Jurkat, Clone E6-1 (cell line): Measurements from ENCODE around the gene NRCAM.
"Not testable (repeated sequence)": the region's sequence is repeated elsewhere in the genome, so short reads cannot be mapped to it uniquely, and the experiment has no call there.

Experiments
- DNase-seq: peaks from one replicate; pipeline ENCODE4 v3.0.0-alpha.2; 2011; ENCODE audit warnings: low read depth, low spot score
- H3K4me3 ChIP-seq: 2 replicates; pipeline ENCODE4 v1.5.1; 2011; ENCODE audit warnings: mild to moderate bottlenecking, low read length, control low read depth, moderate library complexity

NRCAM gene

GRCh38 chr7:108370616-108371015 lies 85.6 kb downstream of the NRCAM start:
- DNase-seq = no peak
- no peak overlapping the region for H3K4me3 ChIP-seq

- DNase-seq = no peak
- H3K4me3 ChIP-seq = no peak overlapping the region
Measured at GRCh38 chr7:108368466-108368865, 87.8 kb downstream of the NRCAM start.

DNA sequence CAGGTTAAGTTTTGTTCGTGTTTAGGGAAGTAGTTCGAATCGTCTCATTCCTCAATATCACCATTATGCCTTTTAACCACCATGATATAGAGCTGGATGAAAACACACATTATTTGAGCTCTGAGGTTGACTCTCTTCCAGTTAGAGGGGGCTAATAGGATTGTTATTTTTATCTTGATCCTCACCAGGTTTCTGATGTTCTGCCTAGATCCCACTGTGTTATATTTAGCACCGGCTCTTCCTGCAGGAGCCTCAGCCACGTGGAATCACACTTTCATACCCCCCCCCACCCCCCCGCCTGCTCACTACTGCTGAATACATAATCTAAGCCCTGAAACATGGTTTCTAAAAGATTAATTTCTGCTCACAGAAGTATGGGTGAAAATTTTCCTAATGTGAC lies 88.3 kb downstream of the NRCAM start:
- no peak for DNase-seq
- H3K4me3 ChIP-seq = no peak overlapping the region

- no peak overlapping the region for H3K4me3 ChIP-seq
- no peak for DNase-seq
Measured at GRCh38 chr7:108367314-108367713, 88.9 kb downstream of the NRCAM start.

- DNase-seq = no peak
- H3K4me3 ChIP-seq = no peak overlapping the region
Measured at GRCh38 chr7:108363659-108364058, 92.6 kb downstream of the NRCAM start.

DNA sequence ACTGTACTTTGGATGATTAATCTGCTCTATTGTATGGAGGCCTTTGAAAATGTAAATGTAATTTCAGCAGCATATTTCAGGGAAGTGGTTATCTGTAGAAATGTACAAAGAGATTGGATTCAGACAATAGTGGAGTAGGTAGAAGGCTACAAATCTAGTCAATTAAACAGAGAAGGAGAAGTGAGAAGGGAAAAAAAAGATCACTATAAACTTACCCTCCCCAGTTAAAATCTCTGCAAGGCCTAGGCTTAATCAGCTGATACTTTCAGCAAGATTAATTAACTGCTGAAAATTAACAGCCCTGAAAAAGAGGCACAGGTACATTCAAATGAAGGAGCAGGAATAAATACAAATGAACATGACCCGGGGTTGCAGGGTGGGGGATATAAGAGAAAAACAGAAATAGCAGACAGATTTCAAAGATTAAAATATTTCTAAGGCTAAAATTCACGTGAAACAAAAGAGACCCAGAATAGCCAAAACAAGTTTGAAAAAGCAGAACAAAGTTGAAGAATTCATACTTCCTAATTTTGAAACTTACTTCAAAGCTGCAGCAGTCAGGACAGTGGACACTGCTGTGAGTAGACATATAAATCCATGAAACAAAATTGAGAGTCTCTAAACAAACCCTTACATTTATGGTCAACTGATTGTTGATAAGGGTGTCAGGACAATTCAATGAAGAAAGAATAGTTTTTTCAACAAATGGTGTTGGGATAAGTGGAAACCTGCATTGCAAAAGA lies 96.0 kb downstream of the NRCAM start:
- no peak for DNase-seq
- no peak overlapping the region for H3K4me3 ChIP-seq

GRCh38 chr7:108358553-108358952 lies 97.7 kb downstream of the NRCAM start:
- no peak overlapping the region for H3K4me3 ChIP-seq
- no peak for DNase-seq

- no peak for DNase-seq
- no peak overlapping the region for H3K4me3 ChIP-seq
Measured at GRCh38 chr7:108351729-108352131, 104.5 kb downstream of the NRCAM start.

DNA sequence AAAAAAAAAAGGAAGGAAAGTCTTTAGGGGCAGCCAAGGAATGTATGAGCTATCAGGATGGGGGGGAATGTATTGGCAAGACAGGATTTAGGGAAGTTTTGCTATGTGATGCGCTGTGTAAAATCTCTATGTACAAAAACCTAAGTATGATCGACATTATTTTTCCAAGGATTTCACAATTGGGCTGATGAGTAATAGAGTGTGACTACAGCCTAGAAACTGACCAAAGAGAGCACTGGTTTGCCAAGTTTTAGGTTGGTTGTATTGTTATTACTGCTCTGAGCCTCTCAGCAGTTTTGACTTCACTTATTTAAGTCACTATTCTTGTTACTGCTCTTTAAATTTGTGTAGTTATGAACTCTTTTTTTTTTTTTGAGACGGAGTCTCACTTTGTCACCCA lies 107.3 kb downstream of the NRCAM start:
- no peak overlapping the region for H3K4me3 ChIP-seq
- DNase-seq = no peak

DNA sequence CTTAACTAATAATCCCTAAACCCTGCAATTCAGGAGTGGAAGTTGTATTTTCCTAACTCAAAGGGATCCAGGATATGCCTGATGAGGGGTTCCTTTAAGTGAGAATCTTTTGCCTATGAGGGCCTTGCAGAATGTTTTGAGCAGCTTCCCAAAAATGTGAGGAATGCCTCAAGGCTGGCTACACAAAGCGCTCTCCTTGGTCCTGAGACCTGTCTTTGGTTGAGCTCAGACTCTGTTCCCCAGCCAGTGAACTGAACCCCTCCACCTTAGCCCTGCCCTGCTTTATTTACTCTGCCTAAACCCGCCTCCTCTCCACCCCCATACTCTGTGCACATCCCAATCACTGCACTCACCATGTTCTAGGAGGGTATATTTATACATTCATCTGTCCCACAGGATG lies 108.6 kb downstream of the NRCAM start:
- no peak overlapping the region for H3K4me3 ChIP-seq
- DNase-seq = no peak

GRCh38 chr7:108345710-108346336 lies 110.4 kb downstream of the NRCAM start:
- no peak overlapping the region for H3K4me3 ChIP-seq
- no peak for DNase-seq

GRCh38 chr7:108340856-108341411 lies 115.3 kb downstream of the NRCAM start:
- no peak overlapping the region for H3K4me3 ChIP-seq
- no peak for DNase-seq

- not testable (repeated sequence) for H3K4me3 ChIP-seq, DNase-seq
Measured at GRCh38 chr7:108340406-108340805, 115.8 kb downstream of the NRCAM start.

DNA sequence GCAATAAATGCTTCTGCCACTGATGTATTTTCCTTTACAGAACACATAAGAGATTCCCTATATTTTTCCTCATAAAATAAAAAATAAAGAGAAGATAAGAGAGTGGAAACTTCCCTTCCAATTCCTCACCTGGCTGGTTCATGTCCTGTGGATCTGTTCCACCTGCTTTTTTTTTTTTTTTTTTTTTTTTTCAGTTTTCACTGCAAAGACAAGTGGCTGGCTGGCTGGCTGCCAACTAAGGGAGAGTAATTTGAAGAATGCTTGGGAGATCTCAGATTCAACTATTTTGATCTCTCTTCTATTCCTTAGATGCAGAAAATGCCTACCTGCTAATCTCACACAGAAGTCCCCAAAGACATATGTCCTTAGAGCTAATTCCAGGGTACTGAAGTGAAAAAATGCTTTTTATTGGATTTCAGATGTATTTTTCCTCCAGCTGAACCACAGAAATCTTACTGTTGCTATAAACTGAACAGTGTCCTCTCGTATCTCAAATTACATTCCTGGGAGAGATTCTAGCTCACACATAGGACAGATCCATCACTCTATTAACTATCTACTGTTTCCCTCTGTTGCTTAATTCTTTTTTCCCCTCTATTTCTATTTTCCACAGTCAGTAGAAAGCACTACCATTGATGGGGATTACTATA lies 120.8 kb downstream of the NRCAM start:
- DNase-seq = no peak
- H3K4me3 ChIP-seq = no peak overlapping the region

GRCh38 chr7:108332937-108333336 lies 123.3 kb downstream of the NRCAM start:
- DNase-seq = no peak
- no peak overlapping the region for H3K4me3 ChIP-seq

- DNase-seq = no peak
- no peak overlapping the region for H3K4me3 ChIP-seq
Measured at GRCh38 chr7:108331971-108332370, 124.3 kb downstream of the NRCAM start.

GRCh38 chr7:108330227-108330626 lies 126.0 kb downstream of the NRCAM start:
- no peak for DNase-seq
- no peak overlapping the region for H3K4me3 ChIP-seq

DNA sequence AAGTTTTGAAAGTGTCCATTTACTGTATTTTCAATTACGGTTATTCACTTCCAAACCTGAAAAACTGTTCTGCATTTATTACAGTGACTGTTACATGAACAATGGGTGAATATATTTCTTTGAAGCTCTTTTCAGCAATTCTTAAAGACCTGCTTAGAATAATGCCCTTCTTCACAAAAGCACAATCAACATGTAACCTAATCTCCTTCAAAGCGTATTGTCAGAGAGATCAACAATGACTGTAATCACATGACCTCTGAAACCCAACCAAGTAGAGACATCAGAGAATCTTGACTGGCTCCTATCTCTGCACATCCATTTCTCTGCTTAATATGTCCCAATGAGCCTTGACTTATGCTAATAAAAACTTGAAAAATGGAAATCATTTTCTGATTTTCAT lies 126.7 kb downstream of the NRCAM start:
- DNase-seq = no peak
- no peak overlapping the region for H3K4me3 ChIP-seq

DNA sequence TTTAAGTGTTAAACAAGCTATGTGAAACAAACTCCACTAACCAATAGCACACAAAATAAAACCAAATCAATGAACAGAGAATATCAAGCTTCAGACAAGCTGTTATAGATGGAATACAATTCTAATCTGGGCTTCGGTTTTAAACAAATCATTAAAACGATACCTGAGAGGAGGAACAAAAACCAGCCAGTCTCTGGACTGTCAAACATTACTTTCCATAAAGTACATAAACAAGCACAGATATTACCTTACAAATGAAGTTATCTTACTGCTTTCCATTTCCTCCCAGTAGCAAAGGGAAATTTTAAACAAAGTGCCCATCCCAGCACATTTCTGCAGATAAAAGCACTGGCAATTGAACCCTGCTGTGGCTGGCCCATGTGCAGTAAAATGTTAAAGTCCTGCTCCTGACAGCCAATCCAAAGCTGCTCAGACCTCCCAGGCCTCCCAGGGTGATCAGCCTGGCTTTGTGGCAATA lies 128.0 kb downstream of the NRCAM start:
- no peak overlapping the region for H3K4me3 ChIP-seq

DNA sequence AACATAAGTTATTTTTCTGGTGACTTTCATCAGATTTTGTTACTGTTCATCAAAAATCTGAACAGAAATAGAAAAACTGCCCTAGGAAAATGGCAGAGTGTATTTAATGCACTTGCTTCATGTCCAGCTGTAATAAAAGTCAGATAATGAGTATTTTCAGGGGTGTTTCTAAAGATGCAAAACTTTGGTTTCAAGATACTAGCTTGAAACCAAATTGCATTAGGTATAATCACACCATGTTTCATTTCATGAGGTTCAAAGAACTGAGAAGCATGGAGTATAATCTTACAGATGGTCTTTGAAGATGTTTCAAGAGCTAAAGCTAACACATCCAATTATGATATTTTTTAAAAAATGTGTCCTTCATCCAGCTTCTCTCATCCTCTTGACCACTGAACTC lies 128.9 kb downstream of the NRCAM start:
- H3K4me3 ChIP-seq = no peak overlapping the region
- DNase-seq = no peak

More for the DNA sequence above, 128.0 kb downstream of the NRCAM start:
- DNase-seq = no peak
